Esophagus squamous epithelium (tissue), 4 donors: Measurements from ENCODE around the gene B3GAT1.

Experiments used
- POLR2A ChIP-seq, 4 donors: fragments of 450-650 bp; IDR thresholded peaks; one replicate each; pipeline ENCODE4 v1.6.1; 2017; ENCODE audit warnings: antibody characterized with exemption in 4 of 4, mild to moderate bottlenecking in 4 of 4, moderate library complexity in 3 of 4
- TF ChIP-seq, protein P1 (sequence below), 6 experiments: fragments of 450-650 bp in 4 of 6; fragments of 200-600 bp in 2 of 6; sonication (generic) in 2 of 6; IDR thresholded peaks; one replicate each; pipeline ENCODE4 v1.5.1; 2016 to 2019; ENCODE audit warnings: antibody characterized with exemption in 6 of 6, mild to moderate bottlenecking in 4 of 6, moderate library complexity in 4 of 6

DNA sequence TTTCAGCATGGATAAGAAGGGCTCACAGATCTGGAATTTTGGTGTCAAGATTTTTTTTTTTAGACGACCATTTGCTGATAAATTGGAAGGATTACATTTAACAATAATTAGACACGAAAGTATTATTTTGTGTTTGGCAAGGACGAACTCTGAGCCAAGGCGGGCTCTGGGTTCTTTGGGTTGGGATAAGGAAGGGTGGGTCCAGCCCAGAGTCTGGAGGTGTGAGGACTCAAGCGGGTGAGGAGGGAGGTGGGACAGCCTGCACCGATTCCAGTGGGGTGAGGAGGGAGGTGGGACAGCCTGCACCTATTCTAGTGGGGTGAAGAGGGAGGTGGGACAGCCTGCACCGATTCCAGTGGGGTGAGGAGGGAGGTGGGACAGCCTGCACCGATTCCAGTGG lies 4.1 kb downstream of the B3GAT1 start:
- TF ChIP-seq, protein P1, sequence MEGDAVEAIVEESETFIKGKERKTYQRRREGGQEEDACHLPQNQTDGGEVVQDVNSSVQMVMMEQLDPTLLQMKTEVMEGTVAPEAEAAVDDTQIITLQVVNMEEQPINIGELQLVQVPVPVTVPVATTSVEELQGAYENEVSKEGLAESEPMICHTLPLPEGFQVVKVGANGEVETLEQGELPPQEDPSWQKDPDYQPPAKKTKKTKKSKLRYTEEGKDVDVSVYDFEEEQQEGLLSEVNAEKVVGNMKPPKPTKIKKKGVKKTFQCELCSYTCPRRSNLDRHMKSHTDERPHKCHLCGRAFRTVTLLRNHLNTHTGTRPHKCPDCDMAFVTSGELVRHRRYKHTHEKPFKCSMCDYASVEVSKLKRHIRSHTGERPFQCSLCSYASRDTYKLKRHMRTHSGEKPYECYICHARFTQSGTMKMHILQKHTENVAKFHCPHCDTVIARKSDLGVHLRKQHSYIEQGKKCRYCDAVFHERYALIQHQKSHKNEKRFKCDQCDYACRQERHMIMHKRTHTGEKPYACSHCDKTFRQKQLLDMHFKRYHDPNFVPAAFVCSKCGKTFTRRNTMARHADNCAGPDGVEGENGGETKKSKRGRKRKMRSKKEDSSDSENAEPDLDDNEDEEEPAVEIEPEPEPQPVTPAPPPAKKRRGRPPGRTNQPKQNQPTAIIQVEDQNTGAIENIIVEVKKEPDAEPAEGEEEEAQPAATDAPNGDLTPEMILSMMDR (IDR thresholded peaks at IDR 0.05): no peak
- no peak for TF ChIP-seq POLR2A (IDR thresholded peaks at IDR 0.05)
